Fibroblast of lung (primary cell): ENCODE results near the gene DHRS4L2. TPM values are rescaled to one million over a fixed set of nuclear protein-coding genes. Genes with fewer than 3 reads are reported as not detected.
A peak's percentile ranks its signal among the peaks of the same experiment; 100 is the strongest.
"Not testable (repeated sequence)": the region's sequence is repeated elsewhere in the genome, so short reads cannot be mapped to it uniquely, and the experiment has no call there.

Source experiments
- DNase-seq, 2 donors: peaks; one replicate each; pipeline versions ENCODE4 v3.0.0 to v3.0.0-alpha.2; 2010; ENCODE audit warnings: low read depth in 2 of 2
- H2AFZ ChIP-seq: 2 replicates; pipeline ENCODE4 v1.5.1; 2012; ENCODE audit warnings: low read length, control low read depth, inconsistent platforms
- H3K27ac ChIP-seq: 2 replicates; pipeline ENCODE4 v1.5.1; 2011; ENCODE audit warnings: low read length, control low read depth; ENCODE audit not compliant: insufficient read depth
- H3K27me3 ChIP-seq: 2 replicates; pipeline ENCODE4 v1.5.1; 2011; ENCODE audit warnings: mild to moderate bottlenecking, low read length; ENCODE audit not compliant: control insufficient read depth, insufficient read depth
- H3K36me3 ChIP-seq: 2 replicates; pipeline ENCODE4 v1.5.1; 2011; ENCODE audit warnings: low read length; ENCODE audit not compliant: control insufficient read depth, insufficient read depth
- H3K4me1 ChIP-seq: 2 replicates; pipeline ENCODE4 v1.5.1; 2011; ENCODE audit warnings: low read length; ENCODE audit not compliant: control insufficient read depth, insufficient read depth; ENCODE audit errors: extremely low read depth
- H3K4me2 ChIP-seq: 2 replicates; pipeline ENCODE4 v1.5.1; 2011; ENCODE audit warnings: low read length, control low read depth; ENCODE audit not compliant: insufficient read depth; ENCODE audit errors: extremely low read depth
- H3K4me3 ChIP-seq, 4 experiments: fragments of 200-600 bp in 1 of 4; sonication (generic) in 1 of 4; replicated peaks in 1 of 4; 2 replicates each; pipeline ENCODE4 v1.5.1; 2011 to 2016; ENCODE audit warnings: low read length in 4 of 4, low read depth in 3 of 4, mild to moderate bottlenecking in 3 of 4, control low read depth in 2 of 4, inconsistent platforms in 1 of 4, mixed read lengths in 1 of 4; ENCODE audit not compliant: insufficient read depth in 1 of 4; ENCODE audit errors: control extremely low read depth in 1 of 4
- H3K79me2 ChIP-seq: 2 replicates; pipeline ENCODE4 v1.5.1; 2012; ENCODE audit warnings: mild to moderate bottlenecking, low read length, inconsistent platforms; ENCODE audit not compliant: control insufficient read depth, insufficient read depth
- H3K9ac ChIP-seq: 2 replicates; pipeline ENCODE4 v1.5.1; 2011; ENCODE audit warnings: mild to moderate bottlenecking, low read length, control low read depth; ENCODE audit not compliant: insufficient read depth
- H3K9me3 ChIP-seq: 2 replicates; pipeline ENCODE4 v1.5.1; 2012; ENCODE audit warnings: low read depth, low read length; ENCODE audit not compliant: control insufficient read depth, insufficient read depth
- H4K20me1 ChIP-seq: 2 replicates; pipeline ENCODE4 v1.5.1; 2011; ENCODE audit warnings: low read length; ENCODE audit not compliant: control insufficient read depth, insufficient read depth; ENCODE audit errors: extremely low read depth
- EZH2 ChIP-seq: IDR thresholded peaks from 2 replicates; pipeline ENCODE4 v1.5.1; 2012; ENCODE audit warnings: low read length, control low read depth, mild to moderate bottlenecking; ENCODE audit errors: missing control alignments
- polyA plus RNA-seq, 2 donors: library from polyadenylated mRNA; depleted of rRNA in 1 of 2; stranded (reverse) in 1 of 2; unstranded in 1 of 2; fragments of >200 nt; gene quantifications; 2 replicates each; pipeline ENCODE4 v1.2.1, GENCODE V29; 2011 to 2012; ENCODE audit warnings: missing spikeins in 1 of 2
- total RNA-seq: library from RNA; depleted of rRNA; stranded (reverse); fragments of >200 nt; gene quantifications from 2 replicates; pipeline ENCODE4 v1.2.1, GENCODE V29; 2014
- TF ChIP-seq, protein P1 (sequence below), 2 donors: IDR thresholded peaks in 1 of 2; conservative IDR thresholded peaks in 1 of 2; 1 replicate in 1 of 2; 2 replicates in 1 of 2; pipeline ENCODE4 v1.5.1; 2011 to 2012; ENCODE audit warnings: low read length in 2 of 2, control low read depth in 1 of 2, inconsistent platforms in 1 of 2, low read depth in 1 of 2, mild to moderate bottlenecking in 1 of 2

The DHRS4L2 gene
- total and polyA plus RNA-seq, 2 donors (not counting 1 experiment from before 2014, with no cell fraction given) = 12.7 to 16.7 TPM

- no peak overlapping the region for H3K9ac ChIP-seq
- no peaks in the 10 kb centered on the region for H4K20me1 ChIP-seq
- no peak overlapping the region for H2AFZ ChIP-seq
- H3K27me3 ChIP-seq = no peaks in the 10 kb centered on the region
- H3K27ac ChIP-seq = no peak overlapping the region
- no peak overlapping the region for H3K4me2 ChIP-seq
- peak; percentile 50 to 76 for DNase-seq
- no peak overlapping the region for H3K4me3 ChIP-seq
- TF ChIP-seq, protein P1, sequence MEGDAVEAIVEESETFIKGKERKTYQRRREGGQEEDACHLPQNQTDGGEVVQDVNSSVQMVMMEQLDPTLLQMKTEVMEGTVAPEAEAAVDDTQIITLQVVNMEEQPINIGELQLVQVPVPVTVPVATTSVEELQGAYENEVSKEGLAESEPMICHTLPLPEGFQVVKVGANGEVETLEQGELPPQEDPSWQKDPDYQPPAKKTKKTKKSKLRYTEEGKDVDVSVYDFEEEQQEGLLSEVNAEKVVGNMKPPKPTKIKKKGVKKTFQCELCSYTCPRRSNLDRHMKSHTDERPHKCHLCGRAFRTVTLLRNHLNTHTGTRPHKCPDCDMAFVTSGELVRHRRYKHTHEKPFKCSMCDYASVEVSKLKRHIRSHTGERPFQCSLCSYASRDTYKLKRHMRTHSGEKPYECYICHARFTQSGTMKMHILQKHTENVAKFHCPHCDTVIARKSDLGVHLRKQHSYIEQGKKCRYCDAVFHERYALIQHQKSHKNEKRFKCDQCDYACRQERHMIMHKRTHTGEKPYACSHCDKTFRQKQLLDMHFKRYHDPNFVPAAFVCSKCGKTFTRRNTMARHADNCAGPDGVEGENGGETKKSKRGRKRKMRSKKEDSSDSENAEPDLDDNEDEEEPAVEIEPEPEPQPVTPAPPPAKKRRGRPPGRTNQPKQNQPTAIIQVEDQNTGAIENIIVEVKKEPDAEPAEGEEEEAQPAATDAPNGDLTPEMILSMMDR (conservative IDR thresholded peaks at IDR 0.05 in 1 of 2, IDR thresholded peaks at IDR 0.05 in 1 of 2; ENCODE audit: low read depth in 1 of 2, low read length in 2 of 2) = peak; percentile 89 to 92
- no peak for TF ChIP-seq EZH2
- H3K4me1 ChIP-seq = no peaks in the 10 kb centered on the region
- no peaks in the 10 kb centered on the region for H3K36me3 ChIP-seq
- H3K79me2 ChIP-seq = no peaks in the 10 kb centered on the region
- no peaks in the 10 kb centered on the region for H3K9me3 ChIP-seq
These were observed 25.2 kb downstream of the DHRS4L2 start for GRCh38 chr14:24013654-24014514.

DNA sequence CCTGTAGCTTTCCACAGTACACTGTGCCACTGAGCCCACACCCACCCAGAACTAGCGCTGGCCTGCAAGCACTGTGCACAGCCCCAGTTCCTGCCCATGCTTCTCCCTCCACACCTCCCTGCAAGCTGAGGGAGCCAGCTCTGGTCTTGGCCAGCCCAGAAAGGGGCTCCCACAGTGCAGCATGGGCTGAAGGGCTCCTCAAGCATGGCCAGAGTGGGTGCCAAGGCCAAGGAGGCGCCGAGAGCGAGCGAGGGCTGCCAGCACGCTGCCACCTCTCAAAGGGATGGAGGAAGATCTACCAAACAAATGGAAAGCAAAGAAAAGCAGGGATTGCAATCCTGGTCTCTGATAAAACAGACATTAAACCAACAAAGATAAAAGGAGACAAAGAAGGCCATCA, 27.0 kb downstream of the DHRS4L2 start:
- H3K79me2 ChIP-seq, H3K4me3 ChIP-seq, H3K27ac ChIP-seq, H3K9me3 ChIP-seq, DNase-seq, H3K4me1 ChIP-seq, H3K9ac ChIP-seq, H2AFZ ChIP-seq, H3K36me3 ChIP-seq, H3K4me2 ChIP-seq, H3K27me3 ChIP-seq, H4K20me1 ChIP-seq: not testable (repeated sequence)

DNA sequence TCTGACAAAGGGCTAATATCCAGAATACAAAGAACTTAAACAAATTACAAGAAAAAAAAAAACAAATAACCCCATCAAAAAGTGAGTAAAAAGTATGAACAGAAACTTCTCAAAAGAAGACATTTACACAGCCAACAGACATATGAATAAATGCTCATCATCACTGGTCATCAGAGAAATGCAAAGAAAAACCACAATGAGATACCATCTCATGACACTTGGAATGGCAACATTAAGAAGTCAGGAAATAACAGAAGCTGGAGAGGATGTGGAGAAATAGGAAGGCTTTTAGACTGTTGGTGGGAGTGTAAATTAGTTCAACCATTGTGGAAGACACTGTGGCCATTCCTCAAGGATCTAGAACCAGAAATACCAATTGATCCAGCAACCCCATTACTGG, 30.2 kb downstream of the DHRS4L2 start:
- not testable (repeated sequence) for H3K27me3 ChIP-seq, H3K4me1 ChIP-seq, H3K9ac ChIP-seq, H3K4me3 ChIP-seq, H4K20me1 ChIP-seq, H3K36me3 ChIP-seq, H3K9me3 ChIP-seq, H3K4me2 ChIP-seq, H3K27ac ChIP-seq, DNase-seq, H2AFZ ChIP-seq, H3K79me2 ChIP-seq

DNA sequence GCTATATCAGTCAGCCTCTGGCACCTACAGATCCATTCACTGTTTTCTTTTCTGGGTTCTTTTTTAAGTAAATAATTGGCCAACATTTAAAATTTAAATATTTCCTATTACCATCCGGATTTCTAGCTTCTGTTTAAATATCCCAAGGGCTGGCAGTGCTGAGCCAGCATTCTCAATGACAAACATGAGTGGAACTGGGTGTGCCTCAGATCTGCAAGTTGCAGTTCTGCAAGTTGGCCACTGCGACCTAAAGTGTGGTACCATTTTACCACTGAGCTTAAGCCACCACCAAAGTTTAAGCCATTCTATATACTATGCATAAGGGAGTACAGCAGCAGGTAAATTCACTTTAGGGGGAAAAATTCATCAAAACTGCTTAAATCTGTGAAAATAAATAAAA, 31.2 kb downstream of the DHRS4L2 start:
- not testable (repeated sequence) for H3K27ac ChIP-seq, H3K4me3 ChIP-seq, H2AFZ ChIP-seq, H3K79me2 ChIP-seq, H3K9ac ChIP-seq, H3K4me1 ChIP-seq, H3K27me3 ChIP-seq, H3K36me3 ChIP-seq, H3K4me2 ChIP-seq, DNase-seq, H3K9me3 ChIP-seq, H4K20me1 ChIP-seq
- TF ChIP-seq, protein P1 (conservative IDR thresholded peaks at IDR 0.05 in 1 of 2, IDR thresholded peaks at IDR 0.05 in 1 of 2; ENCODE audit: low read depth in 1 of 2, low read length in 2 of 2) = peak in 1 of 2 donors; percentile 15

DNA sequence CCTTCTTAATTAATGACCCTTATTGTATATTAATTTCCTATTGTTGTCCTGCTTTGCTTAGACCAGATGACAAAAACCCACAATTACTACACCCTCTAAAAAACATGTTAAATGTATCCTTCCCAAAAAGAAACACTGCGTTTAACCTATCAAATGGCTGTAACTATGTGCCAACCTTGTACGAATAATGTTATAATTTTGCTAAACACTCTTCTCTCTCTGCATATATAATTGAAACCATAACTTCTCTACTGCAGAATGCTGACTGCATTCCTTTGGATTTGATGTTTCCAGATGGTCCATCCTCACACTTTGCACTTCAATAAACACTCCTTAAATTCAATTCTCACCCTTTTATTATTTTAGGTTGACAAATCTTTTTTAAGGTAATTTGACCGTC, 31.8 kb downstream of the DHRS4L2 start:
- H3K4me1 ChIP-seq, DNase-seq, H4K20me1 ChIP-seq, H3K4me2 ChIP-seq, H3K27me3 ChIP-seq, H3K9ac ChIP-seq, H2AFZ ChIP-seq, H3K9me3 ChIP-seq, H3K4me3 ChIP-seq, H3K36me3 ChIP-seq, H3K27ac ChIP-seq, H3K79me2 ChIP-seq: not testable (repeated sequence)
